Duodenal mucosa (tissue), 2 donors: Measurements from ENCODE around the gene SEC24B.
A peak's percentile ranks its signal among the peaks of the same experiment; 100 is the strongest.

Experiments used
- H3K27ac ChIP-seq: one replicate; pipeline ENCODE4 v1.7.0; 2013; ENCODE audit warnings: low read depth, low read length
- H3K27me3 ChIP-seq, 2 donors: one replicate each; pipeline ENCODE4 v1.7.0; 2013; ENCODE audit warnings: low read length in 2 of 2, control low read depth in 1 of 2; ENCODE audit not compliant: insufficient read depth in 2 of 2, control insufficient read depth in 1 of 2
- H3K36me3 ChIP-seq, 2 donors: one replicate each; pipeline ENCODE4 v1.7.0; 2013; ENCODE audit warnings: low read length in 2 of 2, control low read depth in 1 of 2; ENCODE audit not compliant: insufficient read depth in 2 of 2, control insufficient read depth in 1 of 2
- H3K4me1 ChIP-seq, 2 donors: one replicate each; pipeline ENCODE4 v1.7.0; 2013; ENCODE audit warnings: low read length in 2 of 2, control low read depth in 1 of 2; ENCODE audit not compliant: insufficient read depth in 2 of 2, control insufficient read depth in 1 of 2
- H3K4me3 ChIP-seq, 2 donors: one replicate each; pipeline ENCODE4 v1.7.0; 2013; ENCODE audit warnings: low read length in 2 of 2, low read depth in 1 of 2
- H3K9ac ChIP-seq, 2 donors: one replicate each; pipeline ENCODE4 v1.7.0; 2013; ENCODE audit warnings: low read length in 2 of 2, low read depth in 1 of 2
- H3K9me3 ChIP-seq, 2 donors: one replicate each; pipeline ENCODE4 v1.7.0; 2013; ENCODE audit warnings: low read length in 2 of 2, control low read depth in 1 of 2; ENCODE audit not compliant: control insufficient read depth in 1 of 2

The SEC24B gene

GRCh38 chr4:109432203-109432602, 1.4 kb upstream of the SEC24B start:
- Histone ChIP-seq H3K36me3 (peaks cover 0 to 3% of the 10 kb centered on the region in 2 donors), H3K27ac (no peak overlapping the region), H3K4me1 (peaks cover 29 to 30% of the 10 kb centered on the region in 2 donors), H3K9me3 (no peaks in the 10 kb centered on the region), H3K27me3 (no peaks in the 10 kb centered on the region), H3K9ac (peak overlapping the region; percentile 80 to 86), H3K4me3 (peak overlapping the region in 1 of 2 donors; percentile 85)

- H3K27me3 ChIP-seq, result no peaks in the 10 kb centered on the region
- H3K36me3 ChIP-seq, result peaks cover 0 to 3% of the 10 kb centered on the region in 2 donors
- H3K27ac ChIP-seq, result peak overlapping the region; percentile 89
- H3K4me1 ChIP-seq, result peaks cover 29 to 30% of the 10 kb centered on the region in 2 donors
- peak overlapping the region; percentile 75 to 85 for H3K4me3 ChIP-seq
- H3K9ac ChIP-seq, result peak overlapping the region; percentile 80 to 86
- H3K9me3 ChIP-seq, result no peaks in the 10 kb centered on the region
These were observed 919 bp upstream of the SEC24B start for GRCh38 chr4:109432696-109433095.

GRCh38 chr4:109434007-109434971, 674 bp downstream of the SEC24B start:
- Histone ChIP-seq H3K27me3 (no peaks in the 10 kb centered on the region), H3K4me1 (peaks cover 30 to 35% of the 10 kb centered on the region in 2 donors), H3K27ac (peak overlapping the region; percentile 89), H3K9me3 (no peaks in the 10 kb centered on the region), H3K36me3 (peaks cover 0 to 3% of the 10 kb centered on the region in 2 donors), H3K9ac (peak overlapping the region; percentile 75), H3K4me3 (peak overlapping the region; percentile 85 to 88)

GRCh38 chr4:109435635-109436034, 2.0 kb downstream of the SEC24B start:
- Histone ChIP-seq H3K4me1 (peaks cover 34 to 35% of the 10 kb centered on the region in 2 donors), H3K9ac (peak overlapping the region in 1 of 2 donors; percentile 75), H3K27ac (no peak overlapping the region), H3K27me3 (no peaks in the 10 kb centered on the region), H3K9me3 (no peaks in the 10 kb centered on the region), H3K36me3 (no peaks in the 10 kb centered on the region), H3K4me3 (peak overlapping the region; percentile 85 to 88)

DNA sequence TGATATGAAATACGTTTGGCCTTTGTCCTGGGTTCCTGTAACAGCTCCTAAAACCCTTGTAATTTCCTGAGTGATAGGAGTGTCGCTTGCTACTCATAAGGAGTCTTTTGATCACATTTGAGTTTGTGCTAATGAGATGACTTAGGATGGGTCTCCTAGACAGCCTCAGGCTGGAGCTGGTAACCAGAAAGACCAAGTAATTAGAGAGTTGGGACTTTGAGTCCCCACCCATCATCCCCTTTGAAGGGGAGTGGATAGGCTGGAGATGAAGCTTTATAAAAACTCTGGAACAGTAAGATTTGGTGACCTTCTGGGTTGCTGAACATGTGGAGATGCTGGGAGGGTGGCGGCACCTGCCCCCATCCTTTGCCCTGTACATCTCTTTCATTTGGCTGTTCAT, 2.9 kb downstream of the SEC24B start:
- H3K9ac ChIP-seq, result no peak overlapping the region
- peaks cover 39 to 40% of the 10 kb centered on the region in 2 donors for H3K4me1 ChIP-seq
- H3K36me3 ChIP-seq, result no peaks in the 10 kb centered on the region
- no peaks in the 10 kb centered on the region for H3K9me3 ChIP-seq
- peak overlapping the region in 1 of 2 donors; percentile 88 for H3K4me3 ChIP-seq
- H3K27ac ChIP-seq, result no peak overlapping the region
- H3K27me3 ChIP-seq, result no peaks in the 10 kb centered on the region

DNA sequence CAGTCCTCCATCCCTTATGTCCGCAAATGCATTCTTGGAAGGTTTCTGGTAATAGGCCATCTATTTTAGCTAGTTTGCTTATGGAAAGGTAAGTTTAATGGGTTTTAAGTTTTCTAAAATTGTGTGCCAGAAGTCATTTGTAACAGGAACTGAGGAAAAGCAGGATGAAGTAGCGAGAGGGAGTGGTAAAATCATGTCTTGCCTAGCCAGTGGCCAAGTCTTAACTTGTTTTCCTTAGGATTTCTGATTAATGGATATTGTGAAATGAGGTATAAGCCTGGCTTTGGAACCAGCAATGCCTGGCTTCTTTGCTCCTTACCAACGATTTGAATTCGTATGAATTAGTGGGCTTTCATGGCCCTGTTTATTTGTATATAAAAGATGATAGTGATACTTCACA, 7.3 kb downstream of the SEC24B start:
- Histone ChIP-seq H3K36me3 (peaks cover under 1 to 1% of the 10 kb centered on the region in 2 donors), H3K4me1 (peaks cover 16 to 19% of the 10 kb centered on the region in 2 donors), H3K4me3 (no peak overlapping the region), H3K9ac (no peak overlapping the region), H3K27ac (no peak overlapping the region), H3K9me3 (no peaks in the 10 kb centered on the region), H3K27me3 (no peaks in the 10 kb centered on the region)

- H3K9ac ChIP-seq, result no peak overlapping the region
- H3K4me3 ChIP-seq, result no peak overlapping the region
- H3K27ac ChIP-seq, result no peak overlapping the region
- peaks cover 5% of the 10 kb centered on the region in 2 donors for H3K36me3 ChIP-seq
- H3K9me3 ChIP-seq, result peaks cover 0 to 3% of the 10 kb centered on the region in 2 donors
- H3K4me1 ChIP-seq, result peaks cover 9 to 11% of the 10 kb centered on the region in 2 donors
- H3K27me3 ChIP-seq, result no peaks in the 10 kb centered on the region
These were observed 8.3 kb downstream of the SEC24B start for GRCh38 chr4:109441862-109442458.

DNA sequence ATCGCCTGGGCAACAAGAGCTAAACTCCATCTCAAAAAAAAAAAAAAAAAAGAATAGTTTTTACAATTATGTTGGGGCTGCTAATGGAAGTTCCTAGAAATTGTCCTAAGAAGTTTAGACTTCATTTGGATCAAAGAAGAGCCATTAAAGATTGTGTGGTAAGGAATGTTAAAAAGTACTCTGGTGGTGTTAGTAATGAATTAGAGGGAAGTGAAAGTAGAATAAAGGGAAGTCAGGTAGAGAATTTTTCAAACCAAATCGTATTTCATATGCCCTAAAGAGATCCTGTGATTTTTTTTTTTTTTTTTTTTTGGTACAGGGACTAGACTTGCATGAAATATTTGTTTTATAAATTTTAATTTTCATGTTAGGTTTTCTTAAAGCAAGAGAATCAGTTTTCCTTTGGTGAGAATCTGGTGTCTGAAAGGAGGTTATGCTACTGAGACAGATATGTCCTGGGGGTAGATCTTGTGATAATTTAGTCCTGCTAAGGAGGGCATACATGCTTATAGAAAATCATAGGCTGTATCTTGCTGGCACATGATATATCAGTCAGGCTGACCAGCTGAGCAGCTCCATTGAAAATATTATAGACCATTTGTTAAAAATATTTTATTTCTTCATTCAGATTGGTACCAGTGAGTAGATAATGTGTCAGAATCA, 10.7 kb downstream of the SEC24B start:
- peaks cover 0 to 3% of the 10 kb centered on the region in 2 donors for H3K9me3 ChIP-seq
- H3K4me1 ChIP-seq, result peaks cover 5 to 9% of the 10 kb centered on the region in 2 donors
- peaks cover 5% of the 10 kb centered on the region in 2 donors for H3K36me3 ChIP-seq
- no peak overlapping the region for H3K27ac ChIP-seq
- no peaks in the 10 kb centered on the region for H3K27me3 ChIP-seq
- no peak overlapping the region for H3K4me3 ChIP-seq
- H3K9ac ChIP-seq, result no peak overlapping the region

- H3K27ac ChIP-seq, result no peak overlapping the region
- H3K27me3 ChIP-seq, result no peaks in the 10 kb centered on the region
- H3K36me3 ChIP-seq, result peaks cover 5 to 9% of the 10 kb centered on the region in 2 donors
- no peaks in the 10 kb centered on the region for H3K4me1 ChIP-seq
- no peak overlapping the region for H3K9ac ChIP-seq
- H3K9me3 ChIP-seq, result peaks cover 0 to 3% of the 10 kb centered on the region in 2 donors
- H3K4me3 ChIP-seq, result no peak overlapping the region
These were observed 13.7 kb downstream of the SEC24B start for GRCh38 chr4:109447278-109447677.
